ENCODE data around the gene EQTN. TPM values are rescaled to one million over a fixed set of nuclear protein-coding genes. Genes with fewer than 3 reads are reported as not detected.

The EQTN gene
- total RNA-seq, 4 donors from 2014 or later: 0.32 TPM; not detected in 3

DNA sequence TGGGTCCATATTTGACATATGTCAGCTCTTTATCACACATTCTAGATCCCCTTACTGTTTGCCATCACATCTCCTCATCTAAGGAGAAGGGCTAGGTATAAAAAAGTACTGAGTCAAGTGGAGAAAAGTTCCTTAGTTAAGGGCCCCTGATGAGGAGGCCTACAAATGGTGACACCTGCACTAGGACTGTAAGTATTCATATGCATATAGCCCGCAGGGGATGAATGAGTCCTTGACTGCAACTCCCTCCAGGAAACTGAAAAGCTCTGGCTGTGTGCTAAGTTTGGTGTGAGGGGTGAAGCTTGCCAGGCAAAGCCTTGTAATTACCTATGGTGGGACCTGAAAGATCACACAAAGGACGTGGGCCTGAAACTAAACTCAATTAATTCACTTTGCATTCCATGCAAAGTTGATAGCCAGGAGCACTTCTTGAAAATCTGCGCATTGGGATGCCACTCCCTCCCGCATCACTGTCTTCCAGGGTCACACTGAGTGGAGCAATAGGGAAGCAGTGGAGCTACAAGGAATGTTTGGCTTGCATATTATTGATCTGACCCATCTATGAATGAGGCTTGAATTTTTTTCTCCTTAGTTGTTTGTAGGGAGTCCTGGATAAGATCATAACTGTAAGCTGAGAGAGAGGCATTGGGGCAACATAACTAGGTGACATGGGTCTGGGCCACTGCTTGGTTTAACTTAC, 11.9 kb upstream of the EQTN start:
- Histone ChIP-seq H3K36me3 (no peaks in the 10 kb centered on the region), H3K4me1 (peaks cover 0 to 4% (median 0%) of the 10 kb centered on the region in 4 donors), H3K9me3 (no peaks in the 10 kb centered on the region), H3K27ac (replicated peaks in 1 of 4) (no peak overlapping the region), H3K27me3 (no peaks in the 10 kb centered on the region), H3K4me3 (no peak overlapping the region)
- DNase-seq (ENCODE audit: extremely low spot score): no peak
- WGBS: 93% methylated on average over 4 of the region's 4 CpGs
- TF ChIP-seq EP300 (IDR thresholded peaks at IDR 0.05) (no peak), POLR2AphosphoS5 (IDR thresholded peaks at IDR 0.05) (no peak), POLR2A (IDR thresholded peaks at IDR 0.05; ENCODE audit: low read depth) (no peak)
- TF ChIP-seq, protein P1, sequence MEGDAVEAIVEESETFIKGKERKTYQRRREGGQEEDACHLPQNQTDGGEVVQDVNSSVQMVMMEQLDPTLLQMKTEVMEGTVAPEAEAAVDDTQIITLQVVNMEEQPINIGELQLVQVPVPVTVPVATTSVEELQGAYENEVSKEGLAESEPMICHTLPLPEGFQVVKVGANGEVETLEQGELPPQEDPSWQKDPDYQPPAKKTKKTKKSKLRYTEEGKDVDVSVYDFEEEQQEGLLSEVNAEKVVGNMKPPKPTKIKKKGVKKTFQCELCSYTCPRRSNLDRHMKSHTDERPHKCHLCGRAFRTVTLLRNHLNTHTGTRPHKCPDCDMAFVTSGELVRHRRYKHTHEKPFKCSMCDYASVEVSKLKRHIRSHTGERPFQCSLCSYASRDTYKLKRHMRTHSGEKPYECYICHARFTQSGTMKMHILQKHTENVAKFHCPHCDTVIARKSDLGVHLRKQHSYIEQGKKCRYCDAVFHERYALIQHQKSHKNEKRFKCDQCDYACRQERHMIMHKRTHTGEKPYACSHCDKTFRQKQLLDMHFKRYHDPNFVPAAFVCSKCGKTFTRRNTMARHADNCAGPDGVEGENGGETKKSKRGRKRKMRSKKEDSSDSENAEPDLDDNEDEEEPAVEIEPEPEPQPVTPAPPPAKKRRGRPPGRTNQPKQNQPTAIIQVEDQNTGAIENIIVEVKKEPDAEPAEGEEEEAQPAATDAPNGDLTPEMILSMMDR (IDR thresholded peaks at IDR 0.05): no peak
- intact Hi-C loops (cut with DNase I): no loop called here

DNA sequence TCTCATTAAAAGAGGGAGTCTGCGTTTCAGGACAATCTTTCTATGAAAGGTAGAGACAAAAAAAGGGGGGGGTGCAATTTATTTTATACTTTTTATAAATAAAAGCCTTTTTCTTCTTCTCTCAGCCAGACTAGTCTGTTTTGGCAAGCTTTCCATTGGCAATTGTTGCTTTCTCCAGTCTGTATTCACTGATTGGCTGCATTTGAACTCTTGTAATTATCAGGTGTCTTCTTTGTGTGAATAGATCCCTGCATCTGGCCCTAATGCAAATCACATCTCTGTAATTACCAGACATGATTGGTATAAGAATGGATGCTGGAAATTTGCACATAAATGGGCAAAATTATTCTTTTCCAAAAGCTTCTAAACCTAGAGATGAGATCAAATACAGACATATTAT, 7.6 kb upstream of the EQTN start:
- no peaks in the 10 kb centered on the region for H3K9me3 ChIP-seq
- intact Hi-C loops (cut with DNase I): no loop called here
- 64% methylated on average over 1 of the region's 1 CpG for WGBS

DNA sequence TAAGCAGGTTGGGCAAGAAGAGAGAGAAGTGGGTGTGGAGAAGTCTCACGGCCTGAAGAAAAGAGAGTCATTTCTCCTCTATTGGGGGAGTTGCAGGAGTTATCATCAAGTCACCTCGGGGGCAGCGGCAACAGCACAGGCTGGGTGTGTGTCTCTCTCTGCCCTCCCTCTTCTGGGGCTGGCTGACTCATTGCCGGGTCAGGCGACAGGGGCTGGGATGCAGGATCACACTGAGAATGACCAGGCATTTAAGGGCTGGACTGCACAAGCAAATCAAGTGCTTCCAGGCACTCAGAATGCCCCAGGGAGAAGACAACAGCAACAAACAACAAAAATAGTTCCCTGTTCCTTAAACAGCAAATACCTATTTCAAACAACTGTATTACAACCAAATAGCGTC, 6.3 kb upstream of the EQTN start:
- no peak overlapping the region for H3K27ac ChIP-seq (replicated peaks in 1 of 4)
- no peak for TF ChIP-seq EP300 (IDR thresholded peaks at IDR 0.05)
- no peaks in the 10 kb centered on the region for H3K4me1 ChIP-seq
- H3K36me3 ChIP-seq: no peaks in the 10 kb centered on the region
- WGBS: 70% methylated on average over 5 of the region's 6 CpGs
- H3K27me3 ChIP-seq: no peaks in the 10 kb centered on the region
- no peak overlapping the region for H3K4me3 ChIP-seq
- no peak for DNase-seq (ENCODE audit: extremely low spot score)
- intact Hi-C loops (cut with DNase I): no loop called here
- H3K9me3 ChIP-seq: no peaks in the 10 kb centered on the region

More for the DNA sequence above, 7.6 kb upstream of the EQTN start:
- Histone ChIP-seq H3K27ac (replicated peaks in 1 of 4) (no peak overlapping the region), H3K4me3 (no peak overlapping the region), H3K36me3 (no peaks in the 10 kb centered on the region), H3K27me3 (no peaks in the 10 kb centered on the region), H3K4me1 (no peaks in the 10 kb centered on the region)
- no peak for TF ChIP-seq EP300 (IDR thresholded peaks at IDR 0.05)
- TF ChIP-seq, protein P1 (IDR thresholded peaks at IDR 0.05): no peak
- no peak for TF ChIP-seq POLR2A (IDR thresholded peaks at IDR 0.05; ENCODE audit: low read depth)
- TF ChIP-seq POLR2AphosphoS5 (IDR thresholded peaks at IDR 0.05): no peak
- DNase-seq (ENCODE audit: extremely low spot score): no peak

DNA sequence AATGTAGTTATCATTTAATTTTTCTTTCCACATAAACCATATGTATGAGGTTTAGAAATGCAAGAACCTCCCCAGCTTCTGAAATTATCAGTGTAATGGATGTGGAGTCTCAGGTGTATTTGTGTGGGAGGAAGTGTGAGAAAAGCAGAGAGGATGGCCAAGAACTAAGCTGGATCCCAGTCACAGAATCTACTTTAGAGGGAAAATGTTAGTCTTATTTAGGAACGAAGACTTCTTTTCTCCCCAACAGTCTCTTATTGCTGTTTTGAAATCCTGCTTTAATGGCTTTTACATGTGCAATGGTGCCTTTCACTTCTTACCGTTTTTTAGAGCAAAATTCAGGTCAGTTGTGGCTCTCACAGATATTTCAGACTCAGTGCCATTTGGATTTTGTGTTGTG, 3.0 kb downstream of the EQTN start:
- Histone ChIP-seq H3K4me3 (no peak overlapping the region), H3K4me1 (no peaks in the 10 kb centered on the region), H3K27ac (replicated peaks in 1 of 4) (no peak overlapping the region), H3K9me3 (no peaks in the 10 kb centered on the region), H3K27me3 (no peaks in the 10 kb centered on the region), H3K36me3 (no peaks in the 10 kb centered on the region)
- 65% methylated on average over 2 of the region's 2 CpGs for WGBS
- TF ChIP-seq POLR2AphosphoS5 (IDR thresholded peaks at IDR 0.05) (no peak), POLR2A (IDR thresholded peaks at IDR 0.05; ENCODE audit: low read depth) (no peak), EP300 (IDR thresholded peaks at IDR 0.05) (no peak)
- TF ChIP-seq, protein P1 (IDR thresholded peaks at IDR 0.05): no peak
- no peak for DNase-seq (ENCODE audit: extremely low spot score)
- intact Hi-C loops (cut with DNase I): no loop called here

DNA sequence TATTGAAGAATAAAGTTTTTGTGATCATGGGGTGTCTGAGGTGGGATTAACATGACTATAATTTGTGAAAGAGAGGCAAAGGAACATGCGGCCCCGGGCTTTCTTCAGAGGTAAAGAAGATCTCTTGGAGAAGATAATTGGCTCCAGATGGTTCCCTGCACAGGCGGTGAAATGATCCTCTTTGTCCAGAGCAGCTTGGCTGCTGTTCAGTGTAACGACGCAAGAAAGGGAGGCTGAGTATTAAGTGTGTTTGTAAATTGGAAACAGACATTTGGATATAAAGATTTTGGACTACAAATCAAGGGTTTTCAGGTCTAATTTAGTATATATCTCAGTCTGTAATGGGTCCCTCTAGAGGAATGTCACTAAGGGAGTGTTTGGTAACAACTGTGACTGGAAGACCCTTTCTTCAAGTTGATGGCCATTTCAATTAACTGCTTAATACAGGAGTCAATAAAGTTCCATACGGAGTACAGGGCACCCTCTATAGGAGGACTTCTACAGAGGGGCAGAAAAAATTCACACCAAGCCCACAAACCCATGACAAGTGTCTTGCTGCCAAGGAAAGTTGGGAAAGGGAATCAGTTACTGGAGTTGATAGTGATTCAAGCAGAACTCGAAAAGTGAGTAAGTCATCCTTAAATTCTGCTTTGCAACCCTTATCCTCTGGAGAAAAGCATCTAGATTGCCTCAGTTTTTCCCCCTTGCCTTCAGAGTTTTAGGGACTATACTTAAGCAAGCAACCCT, 4.1 kb downstream of the EQTN start:
- no peak overlapping the region for H3K27ac ChIP-seq (replicated peaks in 1 of 4)
- H3K4me3 ChIP-seq: no peak overlapping the region
- DNase-seq (ENCODE audit: extremely low spot score): no peak
- H3K36me3 ChIP-seq: no peaks in the 10 kb centered on the region
- H3K4me1 ChIP-seq: no peaks in the 10 kb centered on the region
- H3K9me3 ChIP-seq: no peaks in the 10 kb centered on the region
- 58% methylated on average over 7 of the region's 7 CpGs for WGBS
- no peaks in the 10 kb centered on the region for H3K27me3 ChIP-seq
- intact Hi-C loops (cut with DNase I): no loop called here
- TF ChIP-seq EP300 (IDR thresholded peaks at IDR 0.05) (no peak), POLR2A (IDR thresholded peaks at IDR 0.05; ENCODE audit: low read depth) (no peak), POLR2AphosphoS5 (IDR thresholded peaks at IDR 0.05) (no peak)
- TF ChIP-seq, protein P1 (IDR thresholded peaks at IDR 0.05): no peak

All from esophagus muscularis mucosa (tissue), 4 donors.